ENCODE results near the gene NCOA1.

Gene NCOA1

DNA sequence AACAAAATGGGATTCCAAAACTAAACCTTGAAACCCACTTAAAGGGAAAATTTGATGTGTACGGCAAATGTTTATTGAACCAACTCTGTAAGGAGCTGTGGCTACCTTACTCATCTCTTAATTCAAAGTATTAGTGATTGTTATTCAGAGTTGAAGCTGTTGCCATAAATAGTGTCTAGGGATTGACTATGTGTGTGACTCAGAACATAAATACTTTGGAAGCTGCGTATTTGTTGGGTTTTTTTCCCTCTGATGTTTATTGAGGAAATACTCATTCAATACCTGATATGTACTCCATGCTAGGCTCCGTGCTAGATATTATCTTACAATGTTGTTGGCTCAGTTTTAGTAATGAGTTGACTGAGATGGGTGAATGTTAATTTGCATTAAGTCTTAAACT, 211.7 kb downstream of the NCOA1 start:
- DNase-seq (ENCODE audit: low read depth), result peak; percentile 92

DNA sequence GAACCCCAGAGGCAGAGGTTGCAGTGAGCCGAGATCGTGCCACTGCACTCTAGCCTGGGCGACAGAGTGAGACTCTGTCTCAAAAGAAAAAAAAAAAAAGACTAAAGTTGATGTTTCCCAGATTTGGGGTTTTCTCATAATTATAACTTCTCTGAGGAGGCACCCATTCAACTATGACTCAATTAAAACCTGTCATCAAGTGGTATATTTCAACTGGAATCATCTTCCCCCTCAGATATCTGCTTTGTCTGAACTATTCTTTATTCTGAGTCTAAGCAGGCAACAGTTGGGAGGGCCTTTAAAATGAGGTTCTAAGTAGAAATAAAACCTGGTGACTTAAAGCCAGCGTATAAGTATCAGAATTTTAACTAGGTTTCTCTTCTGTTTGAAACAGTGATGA, 213.6 kb downstream of the NCOA1 start:
- no peak for DNase-seq (ENCODE audit: low read depth)

DNA sequence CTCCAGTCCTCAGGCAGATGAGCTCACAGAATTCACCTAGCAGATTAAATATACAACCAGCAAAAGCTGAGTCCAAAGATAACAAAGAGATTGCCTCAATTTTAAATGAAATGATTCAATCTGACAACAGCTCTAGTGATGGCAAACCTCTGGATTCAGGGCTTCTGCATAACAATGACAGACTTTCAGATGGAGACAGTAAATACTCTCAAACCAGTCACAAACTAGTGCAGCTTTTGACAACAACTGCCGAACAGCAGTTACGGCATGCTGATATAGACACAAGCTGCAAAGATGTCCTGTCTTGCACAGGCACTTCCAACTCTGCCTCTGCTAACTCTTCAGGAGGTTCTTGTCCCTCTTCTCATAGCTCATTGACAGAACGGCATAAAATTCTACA, 216.1 kb downstream of the NCOA1 start:
- DNase-seq (ENCODE audit: low read depth), result no peak

DNA sequence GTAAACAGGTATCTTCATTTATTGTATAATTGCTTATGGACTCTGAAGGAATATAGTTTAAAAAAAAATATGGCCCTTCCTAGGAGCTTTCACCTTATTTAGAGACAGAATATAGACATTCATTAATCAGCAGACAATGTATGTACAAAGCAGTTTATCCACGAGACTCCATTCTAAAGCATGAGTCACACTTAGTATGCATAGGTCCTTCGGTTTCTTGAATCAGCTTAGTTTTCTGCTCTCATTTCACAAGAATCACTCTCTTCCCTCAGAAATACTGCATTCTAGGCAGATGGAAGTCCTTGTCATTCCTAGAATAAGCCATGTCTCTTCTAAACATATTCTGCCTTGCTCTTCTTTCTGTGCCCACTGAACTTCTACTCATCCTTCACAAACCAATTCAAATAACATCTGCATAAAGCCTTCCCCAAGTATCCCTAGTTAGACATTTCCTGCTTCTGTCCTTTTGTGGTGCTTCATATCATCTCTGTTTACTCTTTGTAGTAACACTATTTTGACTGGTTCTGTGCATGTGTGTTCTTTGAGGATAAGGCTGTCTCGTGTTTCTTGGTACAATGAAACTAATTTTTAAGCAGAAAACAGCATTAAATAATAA, 217.6 kb downstream of the NCOA1 start:
- DNase-seq (ENCODE audit: low read depth), result peak; percentile 80

DNA sequence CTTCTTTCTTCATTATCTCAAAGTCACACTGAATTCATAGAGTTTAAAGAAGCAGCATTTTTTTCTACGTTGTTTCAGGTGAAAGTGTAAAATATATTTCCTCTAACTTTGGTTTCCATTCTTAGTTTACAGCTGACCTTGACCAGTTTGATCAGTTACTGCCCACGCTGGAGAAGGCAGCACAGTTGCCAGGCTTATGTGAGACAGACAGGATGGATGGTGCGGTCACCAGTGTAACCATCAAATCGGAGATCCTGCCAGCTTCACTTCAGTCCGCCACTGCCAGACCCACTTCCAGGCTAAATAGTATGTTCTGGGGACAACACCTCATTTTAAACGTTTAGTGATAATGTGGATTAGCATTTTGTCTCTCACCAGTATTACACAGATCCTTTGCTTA, 219.8 kb downstream of the NCOA1 start:
- DNase-seq (ENCODE audit: low read depth), result no peak

DNA sequence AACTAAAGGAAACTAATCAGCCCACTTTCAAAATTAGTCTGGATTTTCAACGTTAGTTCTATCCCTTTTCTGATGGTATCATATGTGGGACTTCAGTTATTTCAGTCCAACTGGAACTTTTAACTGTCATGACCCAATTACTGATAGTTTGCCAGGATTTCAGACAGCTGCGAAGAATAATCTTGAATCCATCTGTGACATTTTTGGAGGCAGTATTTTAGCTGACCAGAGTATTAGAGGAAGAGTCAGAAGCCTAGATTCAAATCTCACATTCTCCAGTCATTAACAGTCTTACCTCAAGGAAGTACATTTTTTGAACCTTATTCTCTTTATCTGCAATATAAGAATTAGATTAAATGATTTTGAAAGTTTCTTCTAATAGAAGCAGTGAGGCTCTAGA, 220.8 kb downstream of the NCOA1 start:
- DNase-seq (ENCODE audit: low read depth), result no peak

DNA sequence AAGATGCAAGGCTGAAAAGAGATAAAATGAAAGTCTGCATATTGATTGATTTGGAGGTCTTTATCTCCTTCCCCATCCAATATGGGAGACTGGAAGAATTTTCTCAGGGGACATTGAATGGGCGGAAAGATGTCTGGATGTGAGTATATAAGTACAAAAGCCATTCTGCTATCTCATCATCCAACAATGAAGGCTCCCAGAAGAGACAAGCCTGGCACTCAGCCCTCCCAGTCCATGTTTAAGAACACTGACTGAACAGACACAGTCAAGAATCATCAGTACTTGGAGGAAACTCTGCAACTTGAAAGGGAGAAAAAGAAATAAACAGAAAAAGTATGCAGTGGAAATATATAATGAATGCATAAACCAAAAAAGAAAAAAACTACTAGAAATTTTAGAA, 221.2 kb downstream of the NCOA1 start:
- DNase-seq (ENCODE audit: low read depth), result no peak

DNA sequence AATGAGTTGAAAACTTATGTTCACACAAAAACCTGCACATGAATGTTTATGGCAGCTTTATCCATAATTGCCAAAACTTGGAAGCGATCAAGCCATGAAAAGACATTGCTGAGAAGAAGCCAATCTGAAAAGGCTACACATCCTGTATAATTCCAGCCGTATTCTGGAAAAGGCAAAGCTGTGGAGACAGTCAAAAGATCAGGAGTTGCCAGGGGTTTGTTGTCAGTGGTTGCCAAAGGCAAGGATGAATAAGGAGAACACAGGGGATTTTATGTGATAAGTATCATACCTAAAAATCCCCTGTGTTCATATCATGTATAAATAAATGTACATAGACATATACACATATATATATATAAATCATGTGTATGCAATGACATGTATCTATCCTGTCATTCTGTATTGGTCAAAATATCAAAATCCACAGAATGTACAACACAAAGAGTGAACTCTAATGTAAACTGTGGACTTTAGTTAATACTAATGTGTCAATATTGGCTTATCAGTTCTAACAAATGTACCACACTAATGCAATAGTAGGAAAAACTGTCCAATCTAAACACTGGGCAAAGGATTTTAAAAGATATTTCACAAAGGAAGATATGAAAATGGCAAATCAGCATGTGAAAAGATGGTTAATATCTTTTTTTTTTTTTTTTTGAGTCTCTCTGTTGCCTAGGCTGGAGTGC, 226.4 kb downstream of the NCOA1 start:
- no peak for DNase-seq (ENCODE audit: low read depth)

DNA sequence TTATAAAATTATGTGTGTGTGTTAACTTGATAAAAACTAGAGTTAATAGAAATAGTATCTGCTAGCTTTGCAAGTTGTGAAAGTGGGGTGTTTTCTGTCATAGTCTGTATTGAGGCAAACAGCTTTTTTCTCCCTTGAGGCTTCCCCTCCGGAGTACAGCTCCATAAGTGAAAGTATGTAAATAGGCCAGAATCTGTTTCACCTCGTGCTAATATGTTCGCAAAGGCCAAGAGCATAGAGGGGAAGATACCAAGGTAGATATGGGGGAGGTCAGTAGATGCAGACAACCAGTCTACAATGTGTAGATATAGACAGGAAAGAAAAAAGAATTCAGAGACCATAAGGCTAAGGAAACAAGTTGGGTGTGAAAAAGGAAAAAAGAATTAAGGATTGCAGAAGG, 229.3 kb downstream of the NCOA1 start:
- no peak for DNase-seq (ENCODE audit: low read depth)

DNA sequence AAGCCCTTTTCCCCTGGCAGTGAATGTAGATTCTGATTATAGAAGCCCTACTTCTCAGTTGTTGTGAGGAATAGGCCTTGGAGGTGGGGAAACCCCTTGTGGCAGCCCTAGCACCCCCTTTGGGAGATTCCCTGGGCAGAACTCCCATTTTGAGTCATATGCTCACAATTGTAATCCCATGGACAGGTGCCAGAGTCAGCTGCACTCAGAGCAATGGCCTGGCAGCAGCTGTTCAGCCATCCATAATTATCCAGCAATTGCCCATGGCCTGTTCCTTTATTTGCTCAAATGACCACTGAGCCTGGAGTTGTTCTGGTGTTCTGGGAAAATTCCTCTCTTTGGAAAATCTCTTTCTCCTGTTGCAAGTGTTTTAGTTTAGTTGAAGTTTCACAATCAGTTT, 230.4 kb downstream of the NCOA1 start:
- peak; percentile 91 for DNase-seq (ENCODE audit: low read depth)

DNA sequence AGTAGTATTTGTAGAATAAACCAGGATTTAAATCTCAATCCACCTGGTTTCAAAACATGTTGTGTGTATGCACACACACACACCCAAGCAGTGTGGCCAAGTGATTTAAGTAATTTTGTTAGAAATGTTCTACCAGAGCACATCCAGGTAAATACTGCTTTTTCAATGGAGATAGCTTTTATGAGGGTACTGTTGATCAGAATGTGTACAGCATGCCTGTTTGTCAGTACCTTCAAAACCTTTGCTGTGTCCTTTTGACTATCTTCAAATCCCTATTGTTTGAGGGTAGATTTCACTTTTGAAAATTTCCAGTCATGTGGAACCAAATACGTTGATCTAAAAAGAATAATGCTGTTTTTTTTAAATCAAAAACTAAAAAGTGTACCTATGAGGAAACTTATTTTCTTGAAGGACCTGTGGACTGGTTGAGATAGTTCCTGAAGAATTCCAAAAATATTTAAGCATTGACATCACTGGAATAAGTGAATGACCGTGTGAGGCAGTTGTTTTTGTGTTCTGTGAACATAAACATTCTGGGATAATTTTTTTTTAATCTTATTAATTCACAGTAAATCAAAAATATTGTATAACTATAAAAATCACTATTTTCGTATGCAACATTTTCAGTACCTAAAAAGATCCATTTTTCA, 231.2 kb downstream of the NCOA1 start:
- no peak for DNase-seq (ENCODE audit: low read depth)

DNA sequence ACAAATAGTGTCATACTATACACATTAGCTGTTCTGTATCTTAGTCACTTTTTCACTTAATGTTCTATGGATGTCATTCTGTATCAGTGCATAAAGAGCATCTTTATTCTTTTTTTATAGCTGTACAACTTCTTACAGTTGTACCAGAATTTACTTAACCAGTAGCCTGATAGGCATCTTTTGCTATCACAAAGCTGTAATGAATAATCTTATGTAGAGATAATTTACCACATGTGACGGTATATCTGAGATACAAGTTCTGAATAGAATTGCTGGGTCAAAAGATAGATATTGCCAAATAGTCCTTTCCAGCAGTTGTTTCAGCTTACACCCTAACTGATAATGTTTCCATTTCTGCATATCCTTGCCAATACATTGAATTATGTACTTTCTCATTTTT, 232.1 kb downstream of the NCOA1 start:
- no peak for DNase-seq (ENCODE audit: low read depth)

DNA sequence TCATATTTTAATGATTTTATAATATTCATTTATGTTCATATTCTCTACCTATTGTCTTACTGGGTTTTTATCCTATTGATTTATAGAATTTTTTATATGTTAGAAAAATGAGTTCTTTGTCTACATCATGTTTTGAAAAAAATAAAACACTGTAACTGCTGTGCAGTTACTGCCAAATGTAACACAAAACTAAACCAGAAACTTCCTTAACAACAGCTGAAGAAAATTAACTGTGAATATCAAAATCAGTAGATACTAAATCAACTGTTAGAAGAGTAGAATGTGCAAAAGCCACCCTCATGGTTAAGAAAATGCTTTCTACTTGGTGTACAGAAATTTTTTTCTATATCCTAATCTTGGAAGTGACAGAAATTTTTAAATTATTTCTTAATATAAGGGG, 232.6 kb downstream of the NCOA1 start:
- DNase-seq (ENCODE audit: low read depth), result no peak

DNA sequence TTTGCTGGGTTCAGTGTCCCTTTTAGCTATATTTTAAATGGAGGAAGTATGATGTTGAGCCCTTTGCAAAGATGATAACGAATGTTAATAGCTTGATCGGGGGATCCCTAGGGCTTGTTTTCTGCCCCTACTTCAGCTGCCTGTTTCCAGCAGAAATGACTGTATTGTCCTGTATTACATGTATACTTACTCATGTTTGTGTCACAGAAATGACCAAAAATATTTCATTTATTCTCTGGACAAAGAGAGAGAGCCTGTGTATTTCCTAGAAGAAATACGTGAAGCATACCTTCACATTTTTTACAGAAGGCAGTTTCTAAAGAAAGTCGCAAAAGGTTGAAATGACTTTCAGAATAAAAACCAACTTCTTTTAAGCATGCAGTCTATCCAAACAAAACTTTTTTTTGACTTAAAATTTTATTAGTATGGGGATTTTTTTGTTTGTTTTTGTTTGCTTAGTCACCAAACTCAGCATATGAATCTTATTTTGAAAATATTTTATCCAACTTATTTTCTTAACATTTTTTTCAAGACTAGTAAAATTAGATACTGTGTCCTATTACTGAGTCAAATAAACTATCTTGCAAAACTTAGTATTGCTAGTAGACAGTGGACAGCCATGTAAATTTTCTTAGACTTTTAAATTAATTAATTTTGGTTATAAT, 233.2 kb downstream of the NCOA1 start:
- no peak for DNase-seq (ENCODE audit: low read depth)

DNA sequence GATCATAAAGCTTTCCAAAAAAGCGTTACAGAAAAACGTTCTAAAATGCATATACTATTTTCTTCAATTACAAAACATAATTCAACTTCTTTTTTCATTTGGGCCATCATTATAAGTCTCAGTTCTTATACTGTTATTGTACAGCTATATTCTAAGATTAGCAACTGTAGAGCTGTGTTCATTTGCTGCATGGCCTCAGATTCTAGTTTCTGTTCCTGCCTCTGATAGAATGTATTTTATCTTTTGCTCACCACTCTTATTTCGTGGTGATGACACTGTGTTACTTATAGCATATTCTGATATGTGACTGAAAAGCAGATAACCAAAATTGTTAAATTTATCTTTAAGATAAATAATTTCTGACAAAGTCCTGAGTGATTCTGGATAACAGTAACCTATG, 234.9 kb downstream of the NCOA1 start:
- no peak for DNase-seq (ENCODE audit: low read depth)

DNA sequence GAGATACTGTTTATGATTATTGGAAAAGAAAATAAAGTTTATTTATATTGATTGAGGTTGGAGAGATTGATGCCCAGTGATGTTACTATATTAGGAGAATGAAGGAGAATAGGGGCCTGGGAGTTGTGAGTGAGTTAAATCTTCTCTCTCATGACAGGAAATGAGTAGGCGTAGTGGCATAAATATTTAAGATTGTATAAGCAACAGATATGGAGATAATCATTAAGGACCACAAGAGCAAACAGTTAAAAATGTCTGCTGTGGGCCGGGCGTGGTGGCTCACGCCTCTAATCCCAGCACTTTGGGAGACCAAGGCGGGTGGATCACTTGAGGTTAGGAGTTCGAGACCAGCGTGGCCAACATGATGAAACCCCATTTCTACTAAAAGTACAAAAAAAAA, 239.4 kb downstream of the NCOA1 start:
- DNase-seq (ENCODE audit: low read depth), result peak; percentile 72

DNA sequence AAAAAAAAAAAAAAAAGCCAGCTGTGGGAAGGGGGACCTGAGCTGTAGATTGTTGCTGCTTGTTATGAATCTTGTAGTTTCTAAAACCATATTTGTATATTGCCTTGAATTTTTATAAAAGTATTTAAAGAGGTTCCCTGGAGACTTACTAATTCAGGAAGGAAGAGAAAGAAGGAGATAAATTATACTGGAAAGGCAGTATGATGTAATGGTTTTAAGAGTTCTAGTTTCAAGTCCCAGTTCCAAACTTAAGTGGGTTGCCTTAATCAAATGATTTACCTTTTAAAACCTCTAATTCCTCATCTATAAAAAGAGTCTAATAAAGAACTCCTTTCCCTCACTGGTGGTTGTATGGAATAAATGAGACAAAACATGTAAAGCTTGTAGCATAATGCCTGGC, 240.0 kb downstream of the NCOA1 start:
- no peak for DNase-seq (ENCODE audit: low read depth)

DNA sequence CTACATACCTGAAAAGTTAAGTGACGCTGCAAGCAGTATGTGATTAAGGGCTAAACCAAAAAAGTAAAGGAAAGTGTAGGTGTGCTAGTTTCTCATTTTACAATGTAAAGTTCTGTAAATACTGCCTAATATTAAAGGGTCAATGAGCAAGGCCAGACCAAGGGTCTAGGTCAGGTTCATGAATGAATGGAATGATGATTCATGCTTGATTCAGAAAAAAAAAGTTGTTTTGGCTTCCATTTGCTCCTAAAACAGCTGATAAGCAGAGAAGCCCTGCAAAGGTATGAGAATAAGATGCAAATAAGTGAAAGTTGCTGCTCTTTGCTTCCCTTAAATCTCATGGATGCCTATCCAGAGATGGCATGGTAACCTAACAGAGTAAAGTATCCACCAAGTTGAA, 240.9 kb downstream of the NCOA1 start:
- DNase-seq (ENCODE audit: low read depth), result no peak

DNA sequence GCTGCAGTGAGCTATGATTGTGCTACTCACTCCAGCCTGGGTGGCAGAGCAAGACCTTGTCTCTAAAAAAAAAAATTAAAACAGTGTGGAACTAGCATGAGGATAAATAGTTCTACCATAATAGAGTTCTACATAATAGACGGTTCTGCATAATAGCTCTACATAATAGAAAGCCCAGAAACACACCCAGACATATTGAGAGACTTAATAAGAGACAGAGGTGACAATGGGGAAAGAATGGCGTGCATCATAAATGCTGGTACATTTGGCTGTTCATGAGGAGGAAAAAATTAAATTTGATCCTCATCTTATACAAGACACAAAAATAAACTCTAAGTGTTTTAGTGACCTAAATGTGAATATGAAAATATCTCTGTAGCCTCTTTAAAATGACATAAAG, 243.7 kb downstream of the NCOA1 start:
- no peak for DNase-seq (ENCODE audit: low read depth)

DNA sequence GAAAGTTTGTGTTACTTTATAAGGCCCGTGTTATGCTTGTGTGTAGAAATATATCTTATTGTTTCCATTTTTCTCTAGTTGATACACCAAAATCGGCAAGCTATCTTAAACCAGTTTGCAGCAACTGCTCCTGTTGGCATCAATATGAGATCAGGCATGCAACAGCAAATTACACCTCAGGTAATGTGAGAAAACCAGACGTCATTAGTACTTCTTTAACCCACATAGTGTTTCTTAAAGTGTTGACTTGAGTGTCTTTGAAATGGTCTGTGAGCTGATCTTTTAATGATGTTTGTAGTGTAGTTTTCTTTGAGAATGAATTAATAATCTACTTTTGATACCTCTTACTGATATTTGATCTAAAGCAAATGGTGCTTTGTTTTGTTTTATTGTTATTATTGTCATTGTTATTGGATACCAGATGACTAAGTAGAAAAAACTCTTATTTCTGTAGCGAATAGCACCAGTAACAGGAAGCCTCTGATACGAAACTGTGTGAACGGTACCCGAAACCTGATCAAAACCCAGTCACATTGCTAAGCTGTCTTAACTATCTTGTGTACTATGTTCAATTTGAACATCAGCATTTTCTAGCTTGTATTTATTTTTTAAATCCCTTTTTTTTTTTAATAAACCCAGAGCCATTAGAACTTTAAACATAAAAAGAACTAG, 248.4 kb downstream of the NCOA1 start:
- no peak for DNase-seq (ENCODE audit: low read depth)

DNA sequence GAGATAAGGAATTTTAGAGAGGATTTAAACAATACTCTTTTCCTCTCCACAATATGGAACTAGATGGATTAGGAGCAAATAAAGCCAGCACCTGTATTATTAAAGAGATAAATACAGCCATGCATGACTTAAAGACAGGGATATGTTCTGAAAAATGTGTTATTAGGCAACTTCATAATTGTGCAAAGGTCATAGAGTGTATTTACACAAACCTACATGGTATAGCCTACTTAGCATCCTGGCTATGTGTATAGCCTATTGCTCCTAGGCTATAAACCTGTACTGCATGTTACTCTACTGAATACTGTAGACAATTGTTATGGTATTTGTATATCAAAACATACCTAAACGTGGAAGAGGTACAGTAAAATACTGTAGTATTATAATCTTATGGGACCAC, 249.1 kb downstream of the NCOA1 start:
- no peak for DNase-seq (ENCODE audit: low read depth)

DNA sequence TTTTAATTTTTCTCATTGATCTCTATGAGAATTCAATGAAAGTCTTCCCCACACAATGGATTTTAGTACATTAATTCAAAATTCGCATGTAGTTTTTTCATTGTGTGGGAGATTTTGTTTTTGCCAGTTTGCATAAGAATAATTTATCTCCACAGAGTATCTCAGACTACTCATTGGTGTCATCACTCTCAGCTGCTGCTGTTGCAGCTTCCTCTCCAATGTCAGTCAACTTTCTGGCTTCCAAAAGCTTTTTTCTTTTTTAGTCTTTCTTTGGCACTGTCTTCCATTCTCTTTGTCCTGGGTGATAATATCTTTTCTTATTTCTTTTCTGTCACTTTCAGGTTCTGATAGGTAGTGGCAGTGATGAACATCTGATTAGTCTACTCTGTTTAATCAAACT, 251.7 kb downstream of the NCOA1 start:
- DNase-seq (ENCODE audit: low read depth), result no peak

DNA sequence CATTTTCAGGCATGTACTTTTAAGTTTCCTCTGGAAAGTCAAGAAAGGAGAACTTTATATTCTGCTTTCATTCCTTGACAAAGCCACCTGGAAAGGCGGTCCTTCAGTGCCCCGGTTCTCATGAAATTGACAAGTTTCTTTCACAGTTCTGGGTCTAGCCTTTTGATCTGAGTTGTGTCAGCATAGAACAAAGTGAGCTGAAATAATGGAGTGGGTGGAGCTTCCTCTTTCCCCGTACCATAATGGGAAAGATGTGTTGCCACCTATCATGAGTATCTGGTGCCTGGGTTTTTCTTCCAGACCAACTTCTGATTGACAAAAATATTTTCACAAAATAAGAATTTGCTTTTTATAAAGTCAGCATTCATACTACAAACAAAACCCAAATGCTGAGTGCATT, 252.9 kb downstream of the NCOA1 start:
- no peak for DNase-seq (ENCODE audit: low read depth)

Measured in iris pigment epithelial cell (primary cell).